ENCODE results near the gene KRTAP2-4. TPM values are rescaled to one million over a fixed set of nuclear protein-coding genes. Genes with fewer than 3 reads are reported as not detected.
"Not testable (repeated sequence)": the region's sequence is repeated elsewhere in the genome, so short reads cannot be mapped to it uniquely, and the experiment has no call there.

The KRTAP2-4 gene
- total and polyA plus RNA-seq, 2 experiments from 2014 or later, result not detected

DNA sequence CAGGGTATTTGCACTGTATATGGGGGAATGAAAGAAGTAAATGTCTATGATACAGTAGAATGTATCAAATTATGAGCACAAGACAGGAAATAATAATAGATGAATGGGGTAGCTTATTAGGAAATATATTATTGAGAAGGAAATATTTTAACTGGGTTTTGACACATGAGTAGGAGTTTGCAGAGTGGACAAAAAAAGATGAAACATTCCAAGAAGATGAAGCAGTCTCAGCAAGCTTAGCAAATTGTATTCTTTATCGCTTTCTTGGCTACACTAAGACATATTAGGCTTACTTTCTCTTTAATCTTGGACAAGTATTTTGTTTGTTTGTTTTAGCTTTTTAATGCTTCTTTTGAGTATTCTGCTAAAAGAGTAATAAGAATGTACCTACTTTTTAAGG, 38.2 kb upstream of the KRTAP2-4 start:
- Histone ChIP-seq H3K36me3 (no peaks in the 10 kb centered on the region), H3K27ac (no peak overlapping the region), H3K9me3 (ENCODE audit: low read depth) (no peaks in the 10 kb centered on the region), H3K4me3 (no peak overlapping the region), H3K4me1 (ENCODE audit: low read depth) (no peaks in the 10 kb centered on the region), H3K27me3 (no peaks in the 10 kb centered on the region)
- DNase-seq (ENCODE audit: low read depth in 1 of 2, low spot score in 1 of 2), result no peak
- TF ChIP-seq, protein P1, sequence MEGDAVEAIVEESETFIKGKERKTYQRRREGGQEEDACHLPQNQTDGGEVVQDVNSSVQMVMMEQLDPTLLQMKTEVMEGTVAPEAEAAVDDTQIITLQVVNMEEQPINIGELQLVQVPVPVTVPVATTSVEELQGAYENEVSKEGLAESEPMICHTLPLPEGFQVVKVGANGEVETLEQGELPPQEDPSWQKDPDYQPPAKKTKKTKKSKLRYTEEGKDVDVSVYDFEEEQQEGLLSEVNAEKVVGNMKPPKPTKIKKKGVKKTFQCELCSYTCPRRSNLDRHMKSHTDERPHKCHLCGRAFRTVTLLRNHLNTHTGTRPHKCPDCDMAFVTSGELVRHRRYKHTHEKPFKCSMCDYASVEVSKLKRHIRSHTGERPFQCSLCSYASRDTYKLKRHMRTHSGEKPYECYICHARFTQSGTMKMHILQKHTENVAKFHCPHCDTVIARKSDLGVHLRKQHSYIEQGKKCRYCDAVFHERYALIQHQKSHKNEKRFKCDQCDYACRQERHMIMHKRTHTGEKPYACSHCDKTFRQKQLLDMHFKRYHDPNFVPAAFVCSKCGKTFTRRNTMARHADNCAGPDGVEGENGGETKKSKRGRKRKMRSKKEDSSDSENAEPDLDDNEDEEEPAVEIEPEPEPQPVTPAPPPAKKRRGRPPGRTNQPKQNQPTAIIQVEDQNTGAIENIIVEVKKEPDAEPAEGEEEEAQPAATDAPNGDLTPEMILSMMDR (IDR thresholded peaks at IDR 0.05; ENCODE audit: low read depth, low read length), result no peak

DNA sequence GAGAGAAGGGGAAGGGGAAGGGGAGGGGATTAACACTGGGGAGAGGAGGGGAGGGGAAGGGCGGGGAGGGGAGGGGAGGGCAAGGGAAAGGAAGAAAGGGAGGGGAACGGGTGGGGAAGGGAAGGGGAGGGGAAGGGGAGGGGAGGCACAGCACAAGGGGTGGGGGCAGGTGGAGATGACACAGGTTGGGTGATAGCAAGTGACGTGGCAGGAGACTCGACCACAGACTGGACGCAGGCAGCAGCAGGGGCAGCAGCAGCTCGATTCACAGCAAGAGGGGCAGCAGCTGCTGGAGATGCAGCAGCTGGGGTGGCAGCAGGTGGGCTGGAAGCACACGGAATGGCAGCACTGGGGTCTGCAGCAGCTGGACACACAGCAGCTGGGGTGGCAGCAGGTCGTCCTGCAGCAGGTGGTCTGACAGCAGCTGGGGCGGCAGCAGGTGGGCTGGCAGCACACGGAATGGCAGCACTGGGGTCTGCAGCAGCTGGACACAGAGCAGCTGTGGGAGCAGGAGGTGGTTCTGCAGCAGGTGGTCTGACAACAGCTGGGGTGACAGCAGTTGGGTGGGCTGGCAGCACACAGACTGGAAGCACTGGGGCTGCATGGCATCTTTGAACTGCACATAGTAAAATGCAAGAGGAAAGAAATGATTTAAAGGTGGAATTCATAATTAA, 36.0 kb upstream of the KRTAP2-4 start, which contains the start of gene KRTAP4-16:
KRTAP4-16 (minus strand) TSS at position 624 of the 674 bp plus-strand sequence; CDS start at position 624, 0 bp downstream.
- TF ChIP-seq, protein P1 (IDR thresholded peaks at IDR 0.05; ENCODE audit: low read depth, low read length), result no peak
- H3K27ac ChIP-seq, result no peak within 1 kb of the TSS

DNA sequence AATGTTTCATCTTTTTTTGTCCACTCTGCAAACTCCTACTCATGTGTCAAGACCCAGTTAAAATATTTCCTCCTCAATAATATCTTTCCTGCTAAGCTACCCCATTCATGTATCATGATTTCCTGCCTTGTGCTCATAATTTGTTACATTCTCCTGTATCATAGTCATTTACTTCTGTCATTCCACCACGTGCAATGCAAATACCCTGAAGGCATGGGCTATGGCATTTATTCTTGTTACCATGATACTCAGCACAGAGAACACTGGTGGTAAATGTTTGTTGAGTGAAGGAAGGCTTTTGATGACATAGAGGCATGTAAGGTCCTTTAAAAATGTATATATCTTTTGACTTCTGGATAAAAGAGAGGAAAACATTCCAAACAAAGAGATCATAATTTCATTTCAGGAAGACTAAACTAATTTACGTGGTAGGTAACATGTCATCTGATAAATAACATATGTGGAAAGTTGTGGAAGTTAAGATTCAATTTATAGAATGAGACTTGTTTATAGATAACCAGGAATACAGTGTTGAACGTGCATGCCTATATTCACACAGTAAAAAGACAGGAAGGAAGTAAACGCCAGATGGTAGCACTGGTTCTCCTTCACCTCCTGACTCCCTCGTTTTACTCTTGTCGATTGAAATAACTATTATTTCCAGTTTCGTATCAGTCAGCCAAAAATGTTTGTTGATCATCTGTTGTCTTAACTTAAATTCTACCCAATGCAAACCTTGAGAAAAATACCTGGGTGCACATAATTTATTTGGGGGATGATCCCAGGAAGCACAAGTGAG, 34.2 kb upstream of the KRTAP2-4 start:
- H3K4me3 ChIP-seq; H3K27me3 ChIP-seq; H3K4me1 ChIP-seq (ENCODE audit: low read depth); H3K27ac ChIP-seq; H3K36me3 ChIP-seq; DNase-seq (ENCODE audit: low read depth in 1 of 2, low spot score in 1 of 2); H3K9me3 ChIP-seq (ENCODE audit: low read depth): not testable (repeated sequence)

More for the DNA sequence above, 36.0 kb upstream of the KRTAP2-4 start, which contains the start of gene KRTAP4-16:
- Histone ChIP-seq H3K4me1 (ENCODE audit: low read depth) (no peaks in the 10 kb centered on the region), H3K4me3 (no peak within 1 kb of the TSS), H3K27me3 (no peaks in the 10 kb centered on the region), H3K9me3 (ENCODE audit: low read depth) (no peaks in the 10 kb centered on the region), H3K36me3 (no peaks in the 10 kb centered on the region)
- no peak for DNase-seq (ENCODE audit: low read depth in 1 of 2, low spot score in 1 of 2)

- DNase-seq (ENCODE audit: low read depth in 1 of 2, low spot score in 1 of 2), result no peak
- TF ChIP-seq, protein P1 (IDR thresholded peaks at IDR 0.05; ENCODE audit: low read depth, low read length), result no peak
- Histone ChIP-seq H3K36me3 (no peaks in the 10 kb centered on the region), H3K4me3 (no peak overlapping the region), H3K4me1 (ENCODE audit: low read depth) (no peaks in the 10 kb centered on the region), H3K27me3 (no peaks in the 10 kb centered on the region), H3K27ac (no peak overlapping the region), H3K9me3 (ENCODE audit: low read depth) (no peaks in the 10 kb centered on the region)
Observed at GRCh38 chr17:41098481-41098880, 32.8 kb upstream of the KRTAP2-4 start.

DNA sequence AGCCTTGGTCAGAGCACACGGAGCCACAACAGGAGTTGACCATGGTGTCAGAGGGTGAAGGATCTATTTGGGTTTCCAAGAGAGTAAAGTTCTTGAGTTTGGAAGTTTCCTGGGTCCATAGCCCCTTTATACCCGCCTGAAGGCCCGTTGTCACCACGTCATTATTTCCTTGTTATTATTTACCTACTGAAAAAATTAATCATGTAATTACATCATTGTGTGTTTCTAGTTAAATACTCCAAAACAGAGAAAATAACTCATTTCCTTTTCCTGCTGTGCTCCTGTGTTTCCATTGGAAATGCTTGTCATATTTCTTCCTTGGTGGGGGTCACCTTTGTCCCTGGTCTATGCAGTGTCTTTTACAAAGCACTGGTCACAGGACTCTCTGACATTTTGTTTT, 32.4 kb upstream of the KRTAP2-4 start, which contains the start of gene KRTAP4-8:
KRTAP4-8 (minus strand) TSS at position 101 of the 400 bp plus-strand sequence; CDS start at position 43, 58 bp downstream.
- no peak within 1 kb of the TSS for H3K27ac ChIP-seq

More for the DNA sequence above, 32.4 kb upstream of the KRTAP2-4 start, which contains the start of gene KRTAP4-8:
- Histone ChIP-seq H3K9me3 (ENCODE audit: low read depth) (no peaks in the 10 kb centered on the region), H3K4me3 (no peak within 1 kb of the TSS), H3K27me3 (no peaks in the 10 kb centered on the region), H3K4me1 (ENCODE audit: low read depth) (no peaks in the 10 kb centered on the region), H3K36me3 (no peaks in the 10 kb centered on the region)
- no peak for DNase-seq (ENCODE audit: low read depth in 1 of 2, low spot score in 1 of 2)
- TF ChIP-seq, protein P1 (IDR thresholded peaks at IDR 0.05; ENCODE audit: low read depth, low read length), result no peak

Data from cardiac muscle cell (in vitro differentiated cells and primary cell).